HS-27A (cell line): Measurements from ENCODE around the gene MRPS15.

Experiments used
- DNase-seq: peaks from one replicate; pipeline ENCODE4 v3.0.0-alpha.2; 2012; ENCODE audit warnings: low read depth, missing footprints

MRPS15 gene

DNA sequence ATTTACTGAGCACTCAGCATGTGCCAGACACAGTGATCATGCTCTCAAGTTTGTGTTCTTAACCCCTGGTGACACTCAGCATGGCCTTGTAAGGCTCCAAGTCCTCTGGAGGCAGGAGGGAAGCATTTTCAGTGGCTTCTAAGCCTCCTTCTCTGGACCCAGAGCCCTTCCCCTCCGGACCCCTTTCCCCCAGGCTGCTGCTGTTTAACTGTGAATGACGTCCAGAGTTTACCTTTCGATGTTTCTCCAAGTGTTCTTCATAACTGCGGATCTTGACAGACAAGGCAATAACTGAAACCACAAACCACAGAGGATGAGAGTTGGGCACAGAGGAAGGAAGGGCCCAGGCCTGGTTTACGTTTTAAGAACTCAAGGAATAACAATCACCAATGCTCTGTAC is 6.5 kb downstream of the MRPS15 start:
- no peak for DNase-seq

DNA sequence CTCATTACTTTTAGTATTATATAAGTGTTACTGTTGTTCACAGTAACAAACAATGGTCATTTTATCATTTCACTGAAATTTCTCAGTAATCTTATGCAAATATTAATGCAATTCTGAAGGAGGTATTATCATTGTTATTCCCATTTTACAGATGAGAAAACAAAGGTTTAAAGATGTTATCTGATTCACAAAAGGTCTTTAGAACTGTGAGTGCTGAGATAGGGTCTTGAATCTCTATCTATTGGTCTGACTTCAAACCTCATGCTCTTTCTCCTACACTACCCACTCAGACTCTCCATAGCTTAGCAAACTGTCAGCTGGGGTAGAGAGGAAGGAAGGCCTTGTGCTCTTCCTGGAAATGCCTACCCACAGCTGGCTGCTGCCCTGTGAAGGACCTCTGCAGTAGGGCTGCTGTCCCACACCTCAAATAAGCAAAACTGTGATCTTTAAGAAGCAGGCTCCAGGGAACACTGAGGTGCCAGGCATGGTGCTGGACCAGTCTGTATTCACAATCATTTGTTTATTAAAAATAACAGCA is 7.7 kb downstream of the MRPS15 start:
- no peak for DNase-seq

DNA sequence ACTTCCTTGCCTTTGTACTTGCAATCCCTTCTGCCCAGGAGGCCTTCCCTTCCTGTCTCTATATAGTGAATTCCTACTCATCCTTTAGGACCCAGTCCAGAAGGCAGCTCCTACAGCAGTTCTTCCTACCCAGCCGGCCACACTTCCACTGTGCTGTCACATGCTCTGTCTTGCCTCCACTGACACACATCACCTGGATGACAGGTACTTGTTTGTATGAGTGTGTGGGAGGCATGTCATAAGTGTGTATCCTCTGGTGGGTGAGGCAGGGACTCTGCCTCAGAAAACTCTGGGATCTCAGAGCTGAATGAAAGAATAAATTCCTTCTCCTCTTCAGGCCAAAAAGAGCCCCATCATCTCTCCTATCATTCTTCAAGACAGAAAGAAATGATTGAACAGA is 8.8 kb downstream of the MRPS15 start:
- no peak for DNase-seq

DNA sequence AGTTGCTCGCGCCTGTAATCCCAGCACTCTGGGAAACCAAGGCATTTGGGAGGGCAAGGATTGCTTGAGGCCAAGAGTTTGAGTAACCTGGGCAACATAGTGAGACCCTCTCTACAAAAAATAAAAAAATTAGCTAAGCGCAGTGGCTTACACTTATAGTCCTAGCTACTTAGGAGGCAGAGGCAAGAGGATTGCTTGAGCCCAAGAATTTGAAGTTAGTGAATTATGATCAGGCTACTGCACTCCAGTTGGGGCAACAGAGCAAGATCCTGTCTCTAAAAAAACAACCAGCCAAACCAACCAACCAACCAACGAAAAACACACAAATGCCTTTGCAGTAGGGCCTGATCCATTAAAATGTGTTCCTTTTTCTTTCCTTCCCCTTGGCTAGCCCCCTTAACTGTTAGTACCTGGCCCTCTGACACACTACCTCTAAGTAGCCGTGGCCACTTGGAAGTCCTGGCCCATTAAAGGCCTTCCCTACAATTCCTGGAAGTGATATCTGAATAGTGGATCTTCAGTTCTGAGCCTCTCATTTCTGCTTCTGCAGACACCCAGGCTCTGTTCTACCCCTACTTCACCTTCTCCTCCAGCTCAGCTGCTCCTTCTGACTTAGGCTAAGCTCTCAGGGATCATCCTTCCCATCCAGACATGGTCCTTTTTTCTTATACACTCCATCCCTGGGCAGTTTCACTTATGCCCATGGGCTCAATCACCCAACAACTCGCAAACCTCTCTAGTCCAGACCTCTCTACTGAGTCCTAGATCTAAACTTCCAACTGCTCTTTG is 10.4 kb downstream of the MRPS15 start:
- DNase-seq = no peak

DNA sequence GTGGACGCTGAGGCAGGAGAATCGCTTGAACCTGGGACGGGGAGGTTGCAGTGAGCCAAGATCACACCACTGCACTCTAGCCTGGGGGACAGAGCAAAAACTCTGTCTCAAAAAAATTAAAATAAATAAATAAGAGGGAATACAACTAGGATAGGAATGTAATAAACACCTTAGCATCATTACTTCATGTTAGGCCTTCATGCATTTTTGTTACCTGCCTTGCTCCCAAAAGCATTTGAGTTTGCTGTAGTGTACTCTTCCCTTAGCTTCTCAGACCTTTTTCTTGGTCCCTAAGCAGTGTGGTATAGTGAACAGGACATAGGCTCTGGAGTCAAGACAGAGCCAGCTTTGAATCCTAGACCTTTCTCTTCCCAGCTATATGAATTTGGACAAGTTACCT is 11.1 kb downstream of the MRPS15 start:
- DNase-seq = no peak

DNA sequence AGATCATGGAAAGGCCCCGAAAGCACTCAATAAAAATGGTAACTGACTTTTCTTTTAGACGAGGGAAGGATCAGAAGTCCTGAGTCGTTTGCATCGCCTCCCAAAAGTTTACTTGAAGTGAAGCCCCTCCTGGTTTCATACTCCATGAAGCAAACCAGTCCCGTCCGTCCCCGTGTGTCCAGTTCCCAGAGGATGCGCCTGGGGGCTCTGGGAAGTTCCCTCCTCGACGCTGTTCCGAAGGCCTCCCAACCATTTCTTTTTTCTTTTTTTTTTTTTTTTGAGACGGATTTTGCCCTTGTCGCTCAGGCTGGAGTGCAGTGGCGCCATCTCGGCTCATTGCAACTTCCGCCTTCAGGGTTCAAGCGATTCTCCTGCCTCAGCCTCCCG is 13.3 kb downstream of the MRPS15 start:
- no peak for DNase-seq

DNA sequence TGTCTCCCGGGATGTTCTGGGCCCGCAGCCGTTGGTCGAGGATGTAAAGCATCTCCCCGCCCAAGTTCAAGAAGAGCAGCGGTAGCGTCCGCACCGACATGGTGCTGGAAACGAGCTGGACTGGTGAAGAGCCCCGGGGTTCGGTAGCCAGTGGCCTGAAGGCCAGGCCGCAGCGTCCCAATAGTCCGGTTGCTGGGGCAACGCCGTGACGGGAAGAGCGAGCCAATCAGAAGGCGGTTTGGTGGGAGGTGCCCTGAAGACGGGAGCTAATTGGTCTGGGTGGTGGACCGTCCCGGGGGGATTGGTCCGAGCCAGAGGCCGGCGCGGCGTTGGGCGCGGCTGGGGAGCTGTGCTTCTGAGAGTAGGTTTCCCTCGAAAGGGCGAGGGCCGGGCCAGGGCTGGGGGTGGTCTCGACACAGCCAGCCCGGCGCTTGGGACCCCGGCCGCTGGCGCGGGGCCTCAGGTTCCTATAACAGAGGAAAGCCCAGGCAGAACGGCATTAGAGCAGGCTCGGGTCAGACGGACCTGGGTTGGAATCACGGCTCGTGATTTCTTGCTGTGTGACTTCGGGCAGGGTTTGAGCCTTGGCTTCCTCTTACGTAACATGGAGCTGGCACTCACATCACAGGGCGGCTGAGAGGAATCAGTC is 13.8 kb downstream of the MRPS15 start, which contains the start of gene OSCP1:
OSCP1 (minus strand) TSS at position 182 of the 649 bp plus-strand sequence; CDS start at position 100, 82 bp downstream.
- peak; percentile 92 for DNase-seq

DNA sequence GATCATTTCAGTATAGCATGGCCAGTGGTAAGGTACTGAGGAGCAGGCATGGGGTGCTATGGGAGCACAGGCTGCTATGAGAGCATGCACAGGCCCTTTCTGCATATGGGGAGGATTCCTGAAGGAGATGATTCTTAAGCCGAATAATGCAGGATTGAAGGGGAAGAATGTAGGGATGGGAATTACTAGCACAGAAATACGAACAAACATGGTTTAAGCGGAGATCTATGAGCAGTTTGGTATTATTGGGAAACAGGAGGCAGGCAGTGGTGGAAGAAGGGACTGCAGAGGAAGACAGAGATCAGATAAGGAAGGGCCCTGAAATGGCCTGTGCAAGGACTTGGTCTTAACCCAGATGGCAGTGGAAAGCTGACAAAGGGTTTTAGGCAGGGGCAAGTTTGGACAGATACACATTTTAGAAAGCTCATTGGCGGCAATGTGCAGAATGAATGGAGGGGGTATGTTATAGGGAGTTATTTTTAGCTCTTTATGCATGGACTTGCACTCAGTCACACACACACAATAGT is 15.6 kb downstream of the MRPS15 start:
- DNase-seq = no peak

DNA sequence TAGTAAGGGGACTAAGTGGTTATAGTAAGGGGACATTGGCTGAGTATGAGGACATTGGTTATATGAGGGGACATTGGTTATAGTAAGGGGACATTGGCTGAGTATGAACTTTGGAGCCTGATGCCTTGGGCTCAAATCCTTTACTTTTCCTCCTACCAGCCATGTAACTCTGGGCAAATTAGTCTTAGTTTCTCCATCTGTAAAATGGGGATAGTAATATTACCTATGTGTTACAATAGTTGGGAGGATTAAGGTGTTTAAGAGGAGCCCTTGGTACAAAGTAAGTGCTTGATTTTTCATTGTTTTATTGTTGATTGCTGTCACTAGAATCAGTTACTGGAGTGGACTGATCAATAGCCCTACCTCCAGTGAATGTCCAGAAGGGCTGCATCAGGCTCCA is 16.7 kb downstream of the MRPS15 start:
- DNase-seq = no peak

DNA sequence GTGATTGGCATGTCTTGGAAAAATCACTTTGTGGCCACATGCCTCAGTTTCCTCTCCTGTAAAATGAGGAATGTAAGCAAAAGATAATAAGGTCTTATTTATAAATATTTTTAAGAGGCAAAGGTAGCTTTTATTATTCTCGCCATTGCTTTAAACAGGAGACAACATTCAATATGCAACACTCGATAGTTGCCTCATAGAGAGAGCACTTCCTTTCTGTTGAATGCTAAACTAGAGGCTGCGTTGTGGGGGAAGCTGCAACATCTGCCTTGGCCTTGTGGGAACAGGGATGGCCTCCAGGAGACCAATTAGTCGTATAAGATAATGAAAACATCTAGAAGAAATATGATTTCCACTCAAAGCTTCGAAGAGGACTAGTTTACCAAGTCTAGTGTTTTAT is 17.4 kb downstream of the MRPS15 start:
- no peak for DNase-seq

DNA sequence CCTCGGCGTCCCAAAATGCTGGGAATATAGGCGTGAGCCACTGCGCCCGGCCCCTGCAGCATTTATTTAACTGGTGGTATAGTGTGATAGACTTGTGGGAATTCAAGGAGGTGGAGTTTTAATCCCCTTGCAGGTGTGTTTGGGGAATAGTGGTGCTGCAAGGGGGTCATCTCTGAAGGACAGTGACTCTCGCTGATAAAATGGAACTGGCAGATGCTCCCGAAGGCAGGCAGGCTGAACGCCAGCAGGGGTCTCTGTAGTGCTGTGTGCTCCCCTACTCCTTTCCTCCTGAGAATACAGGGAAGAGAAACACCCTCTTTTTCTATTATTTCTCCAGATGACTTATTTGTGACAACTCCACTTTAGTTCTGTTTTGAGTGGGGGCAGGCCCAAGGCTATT is 17.9 kb downstream of the MRPS15 start:
- DNase-seq = no peak

DNA sequence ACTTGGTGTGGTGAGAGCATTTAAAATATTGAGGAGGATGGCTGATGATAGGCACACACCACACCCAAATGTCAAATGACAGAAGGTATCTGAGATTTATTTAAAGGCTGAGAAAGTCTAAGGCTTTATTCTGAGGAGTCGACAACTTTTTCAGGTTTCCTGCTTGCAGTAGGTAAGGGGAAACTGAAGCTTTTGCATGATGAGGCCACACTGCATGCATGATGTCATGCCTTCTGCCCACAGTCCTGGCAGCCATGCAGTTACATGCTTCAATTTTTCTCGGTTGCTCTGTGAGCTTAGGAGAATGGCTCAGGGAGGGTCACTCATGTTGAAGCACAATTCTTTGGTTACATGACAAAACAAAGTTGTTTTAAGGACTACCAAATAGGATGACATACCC is 20.9 kb downstream of the MRPS15 start:
- no peak for DNase-seq

DNA sequence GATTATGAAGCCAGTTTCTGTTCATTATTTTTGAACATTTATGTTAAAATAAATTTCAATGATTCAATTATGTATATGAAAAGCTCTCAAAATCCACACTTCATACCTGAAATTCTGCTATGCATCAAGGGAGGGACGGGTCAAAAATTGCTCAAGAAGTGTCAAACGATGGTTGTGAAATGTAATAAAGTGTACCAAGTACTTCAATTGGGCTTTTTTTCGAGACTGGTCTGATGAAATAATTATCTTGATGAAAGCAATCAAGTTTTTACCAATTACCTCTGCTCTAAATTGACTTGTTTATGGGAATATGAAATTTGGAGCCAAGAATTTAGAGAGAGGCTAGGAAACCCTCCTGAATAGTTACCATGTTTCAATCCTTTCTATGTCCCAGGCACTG is 21.8 kb downstream of the MRPS15 start:
- DNase-seq = no peak

DNA sequence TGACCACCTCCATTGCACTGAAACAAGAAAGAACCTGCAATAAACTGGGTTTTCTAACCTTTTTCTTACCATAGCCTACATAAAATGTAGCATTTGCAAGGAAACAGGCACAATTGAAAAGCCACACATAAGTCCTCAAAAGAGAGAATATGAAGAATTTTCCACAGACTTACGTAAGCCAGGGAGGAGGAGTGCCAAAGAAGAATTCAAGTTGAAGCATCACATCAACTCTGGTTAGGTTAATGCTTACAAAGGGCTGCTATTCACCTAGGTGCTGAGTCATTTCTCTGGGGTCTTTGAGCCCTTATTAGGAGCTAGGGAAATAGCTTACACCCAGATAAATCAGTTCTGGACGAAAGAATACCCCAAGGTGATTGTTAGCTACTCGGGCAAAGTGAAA is 23.5 kb downstream of the MRPS15 start:
- DNase-seq = no peak

DNA sequence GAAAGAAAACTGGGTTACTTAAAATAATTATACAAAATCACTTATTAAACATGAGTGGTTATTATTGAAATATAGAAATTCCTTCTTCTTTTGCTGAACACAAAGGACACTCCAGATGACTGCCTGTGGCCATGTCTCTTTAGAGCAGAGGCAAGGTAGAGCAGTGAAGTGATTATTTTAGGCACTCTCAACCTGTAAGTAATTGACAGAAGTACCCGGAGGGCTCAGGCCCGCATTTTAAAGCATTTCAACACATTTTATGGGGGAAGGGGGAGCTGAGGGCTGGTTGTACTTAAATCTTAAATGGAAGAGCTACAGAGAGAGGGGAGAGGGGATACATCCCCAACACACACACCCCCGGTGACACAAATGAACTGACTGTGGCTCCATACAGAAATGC is 24.1 kb downstream of the MRPS15 start:
- DNase-seq = no peak

DNA sequence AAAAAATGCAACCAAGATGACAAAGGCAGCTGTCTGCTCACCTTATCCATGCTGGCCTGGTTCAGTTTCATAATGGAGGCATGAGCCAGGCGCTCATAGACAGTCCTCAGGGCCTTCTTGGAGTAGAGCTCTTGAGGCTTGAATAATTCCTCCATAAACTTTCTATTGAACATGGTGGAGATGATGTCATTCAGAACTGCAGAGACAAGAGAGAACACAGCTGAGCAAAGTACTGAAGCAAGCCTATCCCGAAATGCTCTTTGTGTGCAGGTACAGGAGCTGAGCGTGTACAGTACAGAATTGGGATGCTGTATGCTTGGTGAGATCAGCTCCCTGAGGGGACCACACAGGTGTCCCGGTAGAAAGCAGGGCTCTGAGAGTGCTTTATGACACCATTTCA is 25.5 kb downstream of the MRPS15 start:
- no peak for DNase-seq

DNA sequence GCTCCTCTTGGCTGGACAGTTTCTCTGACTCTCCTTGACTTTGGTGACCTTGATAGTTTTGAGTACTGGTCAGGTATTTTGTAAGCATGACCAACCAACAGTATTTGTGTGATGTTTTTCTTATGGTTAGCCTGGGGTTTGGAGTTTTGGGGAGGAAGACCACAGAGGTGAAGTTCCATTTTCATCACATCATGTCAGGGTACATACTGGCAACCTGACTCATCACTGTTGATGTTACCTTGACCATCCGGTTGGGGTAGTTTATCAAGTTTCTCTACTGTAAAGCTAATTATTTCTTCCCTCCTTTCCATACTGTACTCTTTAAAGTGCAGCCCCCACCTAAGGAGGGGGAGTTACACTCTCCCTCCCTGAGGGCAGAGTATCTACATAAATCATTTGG is 27.4 kb downstream of the MRPS15 start:
- no peak for DNase-seq

DNA sequence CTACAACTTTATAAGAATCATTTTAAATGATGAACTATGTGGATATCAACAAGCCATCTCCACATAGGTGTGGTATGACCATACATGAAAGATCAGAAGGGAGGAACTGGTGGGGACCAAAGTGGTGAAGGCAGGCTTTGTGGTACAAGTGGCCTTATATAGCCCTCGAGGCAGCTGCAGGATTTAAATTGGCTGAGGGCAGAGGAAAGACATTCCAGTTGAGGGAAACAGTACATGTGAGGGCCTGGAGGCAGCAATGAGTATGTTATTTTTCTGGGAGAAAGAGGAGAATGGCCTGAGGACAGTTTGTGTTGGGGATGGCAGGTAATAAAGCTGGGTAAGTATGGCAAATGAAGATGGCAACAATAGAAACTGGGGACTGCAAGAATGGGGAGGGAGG is 31.1 kb downstream of the MRPS15 start:
- no peak for DNase-seq

DNA sequence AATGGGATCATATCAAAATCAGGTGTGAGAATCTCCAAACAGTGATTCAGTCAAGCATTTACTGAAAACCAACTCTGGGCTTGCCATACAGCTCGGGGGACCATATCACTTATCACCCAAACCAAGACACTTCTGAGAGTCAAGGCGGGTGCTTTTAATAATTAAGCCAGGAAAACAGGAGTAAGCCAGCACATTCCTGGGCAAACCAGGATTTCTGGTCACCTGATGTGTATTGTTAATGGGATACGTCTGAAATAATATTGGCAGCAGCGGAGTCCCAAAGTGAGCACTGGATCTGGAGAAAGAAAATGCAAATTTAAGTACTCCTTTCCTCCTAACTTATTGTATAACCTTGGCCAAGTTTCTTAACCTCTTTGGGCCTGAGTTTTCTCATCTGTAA is 31.6 kb downstream of the MRPS15 start:
- no peak for DNase-seq

DNA sequence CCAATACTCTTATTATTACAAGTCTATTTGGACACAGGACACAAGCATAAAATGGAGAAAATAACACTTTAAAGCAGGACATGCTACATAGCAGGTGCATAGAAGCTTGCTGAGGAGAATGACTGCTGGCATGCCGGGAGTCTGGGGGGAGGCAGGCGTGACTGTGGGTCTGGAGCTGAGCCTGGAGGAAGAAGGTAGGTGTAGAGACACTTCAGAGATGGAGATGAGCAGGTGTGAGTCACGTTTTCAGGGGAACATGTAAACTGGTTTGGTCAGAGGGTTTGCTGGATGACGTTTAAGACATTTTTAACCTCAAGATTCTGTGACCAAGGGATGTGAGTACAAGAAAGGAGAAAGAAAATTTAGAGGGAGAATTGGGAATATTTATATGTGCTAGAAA is 38.4 kb downstream of the MRPS15 start:
- DNase-seq = no peak

DNA sequence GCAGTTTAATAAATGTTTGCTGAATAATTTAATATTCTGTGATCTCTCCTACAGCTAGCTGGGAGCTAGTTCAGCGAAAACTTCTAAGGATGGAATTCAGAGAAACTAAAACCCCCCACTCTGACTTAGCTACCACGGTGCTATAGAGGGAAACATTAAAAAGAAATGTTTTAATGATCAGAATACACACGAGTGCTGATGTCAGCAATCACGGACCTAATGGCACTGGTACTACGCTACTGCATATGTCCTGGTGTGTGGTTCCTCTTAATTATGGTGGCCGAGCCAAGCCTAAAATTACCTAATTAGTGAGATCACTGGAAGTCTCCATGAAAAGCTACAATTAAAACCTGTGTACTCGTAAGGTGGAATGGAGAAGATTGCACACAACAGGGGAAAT is 42.5 kb downstream of the MRPS15 start:
- DNase-seq = no peak

DNA sequence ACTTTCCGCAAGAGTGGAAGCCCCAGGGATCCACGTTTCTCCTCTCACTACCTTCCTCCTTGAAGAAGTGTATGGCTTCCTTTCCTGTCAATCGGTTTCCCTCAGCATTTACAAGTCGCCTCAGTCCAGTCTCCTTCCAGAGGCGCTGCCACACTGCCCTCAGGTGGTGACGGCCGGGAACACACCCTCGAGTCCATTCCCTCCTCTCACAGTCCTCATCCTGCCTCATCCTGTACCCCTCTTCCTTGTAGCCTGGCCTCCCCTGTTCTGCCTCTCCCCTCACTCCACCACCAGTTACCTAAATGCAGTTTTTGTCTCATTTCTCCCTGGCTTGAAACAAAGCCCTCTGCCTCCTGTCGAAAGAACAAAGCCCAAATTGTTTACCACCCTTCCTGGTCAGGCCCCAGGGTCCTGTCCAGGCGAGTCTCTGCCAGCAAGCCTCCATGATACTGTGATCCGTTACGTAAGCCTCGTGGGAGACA is 43.3 kb downstream of the MRPS15 start:
- DNase-seq = peak; percentile 69

DNA sequence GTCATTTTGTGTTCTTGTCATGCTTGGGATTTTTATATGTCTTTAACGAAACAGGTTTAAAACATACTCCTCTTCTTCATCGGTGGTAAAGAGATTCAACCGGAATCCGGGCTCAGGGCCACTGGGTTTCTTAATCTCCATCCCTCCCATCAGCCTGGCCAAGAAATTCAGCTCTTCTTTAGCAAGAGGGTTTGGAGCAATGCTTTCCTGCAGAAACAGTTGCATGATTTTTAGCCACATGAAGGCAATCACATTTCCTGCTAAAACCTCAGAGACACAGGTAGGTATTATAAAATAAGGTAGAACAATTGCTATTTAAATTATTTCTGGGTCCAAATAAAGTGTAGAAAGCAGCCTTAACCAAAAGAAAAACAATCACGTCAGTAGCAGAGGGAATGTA is 43.8 kb downstream of the MRPS15 start:
- no peak for DNase-seq
